NOMO-1 treated with DMSO at 0.1 percent for 48 hours (cell line): ENCODE measurements around the gene C11orf71.

Source experiments
- DNase-seq: peaks from one replicate; lab custom pipeline; 2025; ENCODE audit not compliant: unreplicated experiment; lab: John Stamatoyannopoulos, UW

C11orf71 gene, protein sequence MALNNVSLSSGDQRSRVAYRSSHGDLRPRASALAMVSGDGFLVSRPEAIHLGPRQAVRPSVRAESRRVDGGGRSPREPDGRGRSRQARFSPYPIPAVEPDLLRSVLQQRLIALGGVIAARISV

DNA sequence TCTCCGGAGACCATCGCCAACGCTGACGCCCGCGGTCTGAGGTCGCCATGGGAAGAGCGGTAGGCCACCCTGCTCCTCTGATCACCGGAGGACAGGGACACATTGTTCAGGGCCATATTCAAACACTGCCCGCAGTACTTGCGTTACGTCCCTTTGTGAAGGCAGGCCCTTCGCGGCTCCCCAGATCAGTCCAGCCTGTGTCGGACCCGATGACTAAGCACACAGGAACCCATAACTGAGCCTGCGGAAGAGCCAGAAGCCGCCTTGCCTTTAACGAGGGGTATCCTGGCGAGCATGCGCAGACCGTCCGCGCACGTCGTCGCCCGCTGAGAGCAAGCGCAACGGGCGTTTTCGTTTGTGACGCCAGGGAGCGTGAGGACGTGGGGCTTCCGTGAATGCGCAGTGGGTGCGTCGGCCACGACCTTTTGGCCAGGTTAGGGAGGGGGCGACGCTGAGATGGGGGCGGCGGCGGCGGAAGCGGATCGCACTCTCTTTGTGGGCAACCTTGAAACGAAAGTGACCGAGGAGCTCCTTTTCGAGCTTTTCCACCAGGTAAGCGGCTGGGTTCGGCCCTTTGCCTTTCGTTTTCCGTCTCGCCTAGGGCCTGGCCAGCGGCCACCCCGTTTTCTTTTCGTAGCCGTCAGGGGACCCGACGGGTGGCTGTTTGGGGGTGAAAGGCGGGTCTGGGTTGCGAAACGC is at the start of gene C11orf71, which contains the start of gene RBM7:
TSS of gene C11orf71 (minus strand) at position 296 of the 699 bp plus-strand sequence. CDS start at position 116, 180 bp downstream.
TSS of gene RBM7 (plus strand) at position 451 of the 699 bp plus-strand sequence. CDS start at position 457, 6 bp downstream.
- DNase-seq: peak; percentile 96

DNA sequence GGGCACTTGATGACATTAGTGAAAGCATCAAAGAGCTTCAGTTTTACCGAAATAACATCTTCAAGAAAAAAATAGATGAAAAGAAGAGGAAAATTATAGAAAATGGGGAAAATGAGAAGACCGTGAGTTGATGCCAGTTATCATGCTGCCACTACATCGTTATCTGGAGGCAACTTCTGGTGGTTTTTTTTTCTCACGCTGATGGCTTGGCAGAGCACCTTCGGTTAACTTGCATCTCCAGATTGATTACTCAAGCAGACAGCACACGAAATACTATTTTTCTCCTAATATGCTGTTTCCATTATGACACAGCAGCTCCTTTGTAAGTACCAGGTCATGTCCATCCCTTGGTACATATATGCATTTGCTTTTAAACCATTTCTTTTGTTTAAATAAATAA is 49.5 kb upstream of the C11orf71 start:
- no peak for DNase-seq

DNA sequence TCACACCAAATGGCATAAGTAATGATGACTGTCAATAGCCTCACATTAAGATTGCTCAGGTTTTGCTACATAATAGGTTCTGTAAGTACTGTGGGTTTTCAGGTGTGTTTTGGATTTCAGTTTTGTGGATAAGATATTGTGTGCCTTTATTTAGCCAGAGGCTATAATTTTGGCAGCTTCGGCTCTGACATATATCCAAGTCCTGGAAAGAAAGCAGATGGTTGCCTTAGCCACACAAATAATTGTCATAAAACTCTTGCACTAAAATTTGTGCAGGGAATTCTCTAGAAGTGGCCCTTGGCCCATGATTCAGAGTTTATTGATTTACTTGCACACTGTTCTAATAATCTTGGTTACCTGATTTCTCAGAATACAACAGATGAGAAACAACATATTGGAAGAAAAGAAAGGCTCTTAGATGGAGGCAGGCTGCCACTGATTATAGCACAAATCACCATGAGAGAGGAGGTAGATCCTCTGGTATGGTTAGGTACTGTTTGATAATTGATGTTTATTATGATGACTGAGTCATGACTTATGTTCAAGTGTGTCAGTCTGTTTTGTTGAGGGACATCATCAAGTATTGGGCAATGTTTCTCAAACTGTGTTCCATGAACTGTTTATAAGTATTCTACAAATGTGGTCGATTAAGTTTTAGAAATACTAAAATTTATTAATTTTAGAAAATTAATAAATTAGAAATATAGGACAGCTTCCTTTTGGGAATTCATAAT is 48.6 kb upstream of the C11orf71 start:
- DNase-seq: no peak

DNA sequence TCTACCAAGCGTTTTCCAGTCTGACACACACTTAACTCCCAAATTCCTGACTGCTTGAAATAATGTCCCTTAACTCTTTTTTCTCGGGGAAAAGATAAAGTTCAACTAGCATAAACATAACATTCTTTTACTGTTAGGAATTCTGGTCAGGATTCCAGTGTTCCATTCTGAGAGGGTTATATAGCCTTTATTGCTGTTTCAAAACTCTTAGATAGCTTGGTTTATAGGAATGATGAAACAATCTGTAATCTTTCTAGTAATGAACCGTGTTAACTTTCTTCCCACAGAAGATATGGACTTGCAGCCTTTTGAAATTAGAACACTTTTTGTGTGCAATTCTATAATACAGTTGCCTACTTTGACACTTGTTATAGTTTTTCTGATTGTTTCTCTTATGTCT is 47.6 kb upstream of the C11orf71 start:
- DNase-seq: no peak

DNA sequence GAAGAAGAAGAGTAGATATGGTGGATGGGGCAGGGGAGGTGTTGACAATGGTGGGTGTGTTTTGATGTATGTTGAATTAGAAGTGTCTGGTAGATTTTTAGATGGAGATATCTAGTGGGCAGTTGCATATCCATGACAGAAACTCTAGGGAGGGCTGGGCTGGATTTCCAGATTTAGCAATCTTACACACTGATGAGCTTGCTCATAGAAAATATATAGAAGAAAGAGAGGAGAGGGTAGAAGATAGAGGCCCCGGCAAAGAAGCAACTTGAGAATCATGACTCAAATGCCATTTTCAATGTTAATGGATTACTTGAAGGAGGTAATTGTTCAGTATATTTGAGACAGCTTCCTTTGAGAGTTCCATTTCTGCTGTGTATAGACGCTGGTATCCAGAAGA is 47.1 kb upstream of the C11orf71 start:
- DNase-seq: no peak

DNA sequence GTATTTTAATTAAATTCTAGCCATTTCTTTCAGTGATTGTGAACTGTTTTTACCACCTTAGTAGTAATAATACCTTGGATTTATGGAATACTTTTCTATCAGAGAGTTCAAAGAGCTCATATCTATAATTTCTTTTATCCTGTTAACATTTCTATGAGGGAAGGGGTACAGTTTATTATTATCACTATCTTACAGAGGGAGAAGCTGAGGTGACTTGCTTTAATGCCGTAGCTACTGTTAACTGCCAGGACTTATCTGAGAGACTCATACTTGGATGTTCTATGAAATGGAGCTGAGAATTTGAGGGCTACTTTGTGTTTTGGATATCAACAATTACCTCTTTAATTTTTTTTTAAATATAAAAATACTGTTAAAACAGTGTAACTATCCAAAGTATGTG is 42.2 kb upstream of the C11orf71 start:
- DNase-seq: no peak

DNA sequence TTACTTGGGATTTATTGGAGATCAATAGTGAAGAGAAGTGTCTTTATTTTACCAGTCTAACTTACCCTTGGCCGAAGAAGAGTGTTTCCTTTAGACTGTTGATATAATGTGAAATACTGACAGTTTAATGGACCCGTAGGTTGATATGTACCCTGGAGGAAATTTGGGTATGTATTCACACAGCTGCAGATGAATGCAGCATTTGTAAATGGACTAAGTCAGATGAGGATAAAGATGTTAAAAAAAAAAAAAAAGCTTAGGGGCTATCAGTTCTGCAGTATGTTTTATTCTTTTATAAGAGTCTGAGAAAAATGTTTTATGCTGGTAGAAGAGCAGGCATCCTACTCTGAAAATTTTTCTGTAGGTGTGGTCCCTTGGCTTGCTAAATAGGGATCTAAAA is 41.6 kb upstream of the C11orf71 start:
- no peak for DNase-seq

DNA sequence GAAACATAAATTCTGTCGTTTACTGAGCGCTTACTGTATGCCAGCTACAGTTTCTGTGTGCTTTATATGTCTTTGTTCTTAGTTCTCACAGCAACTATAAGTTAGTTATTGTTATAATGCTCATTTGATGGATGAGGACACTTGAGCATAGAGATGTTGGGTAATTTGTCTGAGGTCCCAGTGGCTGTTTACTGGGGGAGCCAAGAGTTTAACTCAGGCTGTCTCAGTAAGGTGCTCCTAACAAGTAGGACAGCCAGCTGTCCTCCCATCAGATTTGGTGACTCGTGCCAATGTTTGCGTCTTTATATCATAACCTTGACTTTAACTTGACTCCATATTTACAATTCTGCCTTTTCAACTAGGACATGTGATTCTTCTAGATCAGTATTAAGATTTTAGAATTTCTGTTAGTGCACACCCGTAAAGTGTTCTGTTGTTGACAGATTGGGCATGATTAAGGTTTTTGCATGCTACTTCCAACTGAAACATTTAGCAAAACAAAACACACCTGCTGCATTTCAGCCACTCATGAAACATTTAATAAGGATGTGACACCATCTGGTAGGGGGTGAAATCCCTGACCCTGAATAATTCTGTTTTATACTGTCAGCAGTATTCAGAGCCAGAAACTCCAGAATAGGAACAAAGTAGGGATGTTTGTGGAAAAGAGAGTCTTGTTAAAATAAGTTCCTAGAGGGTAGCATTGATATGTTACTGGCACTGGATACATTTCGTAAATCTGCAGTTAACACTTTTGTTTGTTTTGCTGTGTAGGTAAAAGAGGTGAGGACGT is 40.9 kb upstream of the C11orf71 start:
- DNase-seq: no peak

DNA sequence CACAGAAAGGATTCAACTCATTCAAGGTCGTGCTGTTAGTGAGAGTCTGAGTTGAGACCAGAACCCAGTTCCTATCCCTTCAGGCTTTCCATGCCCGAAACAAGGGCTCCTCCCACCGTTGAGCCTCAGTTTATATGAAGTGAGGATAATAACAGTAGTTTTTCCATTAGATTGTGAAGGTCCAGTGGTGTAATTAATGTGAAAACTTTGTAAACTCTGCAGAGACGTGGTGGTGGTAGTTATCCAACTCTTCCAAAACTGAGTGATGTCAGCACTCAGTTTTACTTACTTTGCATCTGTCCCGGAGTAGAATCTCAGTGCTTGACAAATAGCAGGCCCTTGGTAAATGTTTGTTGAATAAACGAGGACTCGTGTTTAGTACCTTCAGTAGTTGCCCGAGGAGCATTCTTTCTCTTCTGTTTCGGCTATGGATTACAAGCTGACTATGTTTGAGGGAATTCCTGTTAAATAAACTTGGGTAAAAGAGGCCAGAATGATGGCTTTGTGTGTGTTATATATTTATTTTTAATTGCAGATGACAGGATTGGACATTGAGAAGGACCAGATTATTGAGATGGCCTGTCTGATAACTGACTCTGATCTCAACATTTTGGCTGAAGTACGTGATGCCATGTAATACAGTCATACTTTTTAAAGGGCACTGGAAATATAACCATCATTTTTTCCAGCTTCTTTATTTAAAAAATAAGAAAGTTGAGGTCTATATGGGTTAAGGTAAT is 40.0 kb upstream of the C11orf71 start:
- DNase-seq: no peak

DNA sequence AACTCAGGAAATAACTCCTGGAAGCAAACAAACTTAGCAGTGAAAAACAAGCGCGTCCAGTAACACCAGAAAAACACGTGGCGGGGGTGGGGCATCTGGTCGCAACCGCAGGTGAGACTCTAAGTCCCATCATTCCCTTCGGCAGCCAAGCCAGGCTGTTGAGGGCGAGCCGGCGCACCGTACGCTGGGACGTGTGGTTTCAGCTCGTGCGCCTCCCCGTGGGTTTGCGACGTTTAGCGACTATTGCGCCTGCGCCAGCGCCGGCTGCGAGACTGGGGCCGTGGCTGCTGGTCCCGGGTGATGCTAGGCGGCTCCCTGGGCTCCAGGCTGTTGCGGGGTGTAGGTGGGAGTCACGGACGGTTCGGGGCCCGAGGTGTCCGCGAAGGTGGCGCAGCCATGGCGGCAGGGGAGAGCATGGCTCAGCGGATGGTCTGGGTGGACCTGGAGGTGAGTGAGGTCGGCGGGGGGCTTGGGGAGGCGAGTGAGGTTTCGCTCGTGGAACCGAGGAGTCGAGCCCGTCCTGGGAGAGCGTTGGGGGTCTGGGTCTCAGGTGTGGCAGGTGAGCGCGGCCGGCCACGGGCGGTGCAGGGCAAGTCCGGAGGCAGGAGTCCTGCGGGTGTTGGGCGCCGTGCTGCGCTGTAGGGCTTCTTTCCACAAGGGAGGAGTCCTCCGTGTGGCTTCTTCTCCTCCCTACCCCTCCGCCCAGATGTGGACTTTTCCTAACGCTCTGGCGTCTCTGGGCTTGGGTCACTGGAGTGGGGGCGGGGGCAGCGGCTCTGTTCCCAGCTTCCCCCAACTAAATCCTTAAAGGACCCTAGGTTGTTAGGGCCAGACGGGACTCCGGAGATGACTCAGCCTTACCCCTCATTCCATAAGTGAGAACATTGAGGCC is 39.2 kb upstream of the C11orf71 start, which contains the start of gene REXO2:
TSS of gene REXO2 (plus strand) at position 239 of the 892 bp plus-strand sequence. CDS start at position 301, 62 bp downstream.
- DNase-seq: peak; percentile 93

DNA sequence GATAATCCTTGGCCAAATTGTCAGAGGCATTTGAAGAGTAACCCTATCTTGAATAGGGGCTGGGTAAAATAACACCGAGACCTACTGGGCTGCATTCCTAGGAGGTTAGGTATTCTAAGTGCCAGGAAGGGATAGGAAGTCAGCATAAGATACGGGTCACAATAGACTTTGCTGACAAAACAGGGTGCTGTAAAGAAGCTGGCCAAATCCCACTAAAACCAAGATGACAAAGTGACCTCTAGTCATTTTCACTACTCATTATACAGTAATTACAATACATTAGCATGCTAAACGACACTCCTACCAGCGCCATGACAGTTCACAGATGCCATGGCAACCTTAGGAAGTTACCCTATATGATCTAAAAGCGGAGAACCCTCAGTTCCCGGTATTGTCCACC is 38.0 kb upstream of the C11orf71 start:
- no peak for DNase-seq

DNA sequence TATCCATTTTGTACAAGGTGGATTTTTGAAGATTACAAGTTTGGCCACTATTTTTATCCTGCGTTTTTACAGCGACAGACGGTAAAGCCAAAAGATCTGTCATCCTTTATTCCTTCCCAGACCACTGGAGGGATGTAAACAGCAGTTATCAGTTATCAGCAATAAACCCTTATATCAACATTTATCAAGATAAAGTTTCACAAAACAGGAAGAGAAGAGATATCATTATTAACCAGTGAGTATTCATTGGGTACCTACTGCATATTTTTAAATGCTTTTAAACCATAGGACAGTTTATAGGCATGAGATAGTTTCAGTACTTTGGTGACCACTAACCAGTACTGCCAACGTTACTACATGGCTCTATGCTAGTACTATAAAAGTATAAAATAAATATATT is 33.1 kb upstream of the C11orf71 start:
- no peak for DNase-seq

DNA sequence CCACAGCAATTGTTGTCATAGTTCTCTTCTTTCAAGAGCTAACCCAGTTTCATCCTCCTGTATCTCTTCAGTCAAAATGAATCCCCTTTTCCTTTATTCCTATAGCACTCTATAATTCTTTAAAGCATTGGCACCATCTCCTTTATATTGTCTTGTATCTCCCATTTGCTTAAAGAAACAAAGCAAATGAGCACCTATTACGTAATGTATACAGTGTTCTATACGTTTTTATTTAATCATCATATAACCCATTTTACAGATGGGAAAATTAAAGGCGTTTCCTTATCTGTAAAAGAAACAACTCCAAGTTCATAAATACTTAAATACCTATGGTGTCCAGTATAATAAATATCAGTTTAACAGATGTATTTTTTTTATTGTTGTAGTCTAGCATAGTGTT is 32.6 kb upstream of the C11orf71 start:
- DNase-seq: no peak

DNA sequence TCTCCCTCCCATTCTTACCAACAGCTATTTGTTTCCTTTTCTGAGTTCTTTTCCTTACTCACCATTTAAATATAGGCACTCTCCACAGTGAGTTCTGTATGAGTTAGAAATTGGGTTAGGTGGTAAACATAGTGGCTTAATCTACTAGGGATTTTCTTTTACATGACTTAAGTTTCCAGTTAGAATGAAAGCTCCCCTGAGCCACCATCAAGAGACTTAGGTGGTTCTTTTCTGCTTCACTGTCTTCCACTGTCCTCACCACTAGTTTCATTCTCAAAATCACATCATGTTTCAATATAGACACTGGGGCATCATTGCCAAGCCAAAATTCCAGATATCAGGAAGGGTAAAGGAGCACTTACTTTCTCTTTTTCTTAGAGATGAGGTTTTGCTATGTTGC is 30.0 kb upstream of the C11orf71 start:
- no peak for DNase-seq

DNA sequence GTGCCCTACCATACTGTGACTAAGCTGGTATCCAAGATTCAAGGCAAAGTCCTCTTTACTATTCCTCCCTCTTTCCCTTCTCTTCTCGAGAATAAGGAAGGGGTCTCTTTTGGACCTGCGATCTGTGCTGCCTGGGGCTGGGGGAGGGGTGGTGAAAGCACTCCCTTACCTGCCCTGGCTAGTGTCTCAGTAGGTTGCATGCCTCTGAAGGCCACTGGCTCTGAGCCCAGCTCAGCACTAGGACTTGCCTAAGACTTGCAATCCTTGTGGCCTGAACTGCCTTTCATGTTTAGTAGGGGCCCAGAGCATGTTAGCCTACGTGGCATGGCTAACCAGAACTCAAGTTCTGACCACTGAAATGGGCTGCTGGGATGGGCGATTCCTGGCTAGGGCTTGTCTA is 26.0 kb upstream of the C11orf71 start:
- DNase-seq: no peak

DNA sequence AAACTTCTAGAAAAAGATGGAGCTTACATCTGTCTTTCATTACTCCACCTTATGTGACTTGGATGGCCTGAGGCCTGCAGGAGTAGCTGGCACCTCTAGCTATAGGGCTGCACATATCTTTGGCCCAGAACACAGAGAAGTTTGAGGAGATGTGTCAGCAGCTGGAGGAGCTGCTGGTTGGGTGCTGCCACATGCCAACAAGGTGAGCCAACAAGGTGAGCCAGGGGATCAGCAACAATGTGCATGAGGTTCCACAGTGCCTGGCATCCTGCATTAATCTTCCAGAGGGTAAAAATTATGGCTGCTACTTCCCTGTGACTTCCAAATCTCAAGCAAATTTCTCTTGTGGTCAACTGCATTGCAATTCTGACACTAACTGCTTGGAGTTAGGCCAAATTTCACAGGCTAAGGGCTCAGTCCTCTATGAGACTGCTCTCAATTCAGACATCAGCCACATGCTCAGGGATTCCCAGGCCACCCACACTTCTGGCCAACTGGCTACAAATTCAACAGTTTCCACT is 16.2 kb upstream of the C11orf71 start:
- no peak for DNase-seq

DNA sequence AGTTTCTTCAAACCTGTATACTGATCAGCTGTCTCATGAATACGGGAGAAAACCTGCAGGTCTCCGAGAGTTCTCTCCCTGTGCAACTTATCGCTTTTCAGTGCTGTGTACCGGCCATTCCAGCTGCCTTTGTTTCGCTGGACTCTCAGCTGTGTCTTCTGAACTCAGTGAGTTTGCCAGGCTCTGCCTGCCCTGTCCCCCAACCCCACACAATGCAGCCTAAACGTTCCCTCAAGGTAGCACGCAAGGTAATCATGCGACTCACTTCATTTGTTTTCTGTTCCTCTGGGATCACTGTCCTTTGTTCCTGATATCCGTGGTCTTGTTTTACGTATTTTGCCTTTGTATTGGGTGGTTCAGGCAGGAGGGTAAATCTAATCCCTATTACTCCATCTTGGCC is 13.6 kb upstream of the C11orf71 start:
- no peak for DNase-seq

DNA sequence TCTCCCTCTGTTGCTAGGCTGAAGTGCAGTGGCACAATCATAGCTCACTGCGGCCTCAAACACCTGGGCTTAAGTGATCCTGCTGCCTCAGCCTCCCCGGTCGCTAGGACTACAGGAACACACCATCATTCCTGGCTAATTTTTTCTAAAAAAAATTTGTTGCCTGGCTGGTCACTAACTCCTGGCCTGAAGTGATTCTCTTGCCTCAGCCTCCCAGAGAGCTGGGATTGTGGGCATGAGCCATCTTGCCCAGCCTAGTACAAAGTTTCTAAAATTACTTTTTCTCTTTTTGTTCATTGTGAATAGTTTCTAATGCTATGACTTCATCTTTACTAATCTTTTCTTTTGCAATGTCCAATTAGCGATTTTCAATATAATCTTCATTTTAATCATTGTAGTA is 12.6 kb upstream of the C11orf71 start:
- no peak for DNase-seq

DNA sequence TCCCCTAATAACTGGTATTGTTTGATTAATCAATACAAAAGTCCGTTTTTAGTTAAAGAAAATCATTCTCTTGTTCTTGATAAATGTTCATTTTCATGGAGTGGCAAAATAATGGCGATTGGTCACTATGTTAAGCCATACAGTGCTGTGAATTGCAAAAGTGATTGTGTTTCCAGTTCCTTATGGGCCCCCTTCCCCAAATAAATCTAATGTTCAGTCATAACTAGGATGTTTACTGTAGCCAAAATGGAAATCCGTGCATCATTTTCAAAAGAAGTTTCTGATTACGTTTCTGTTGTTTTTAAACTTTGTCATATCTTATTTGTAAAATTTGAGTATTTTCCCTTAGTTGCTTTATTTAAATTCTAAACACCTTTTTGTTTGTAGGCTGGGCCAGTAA is 1.0 kb upstream of the C11orf71 start:
- DNase-seq: no peak

DNA sequence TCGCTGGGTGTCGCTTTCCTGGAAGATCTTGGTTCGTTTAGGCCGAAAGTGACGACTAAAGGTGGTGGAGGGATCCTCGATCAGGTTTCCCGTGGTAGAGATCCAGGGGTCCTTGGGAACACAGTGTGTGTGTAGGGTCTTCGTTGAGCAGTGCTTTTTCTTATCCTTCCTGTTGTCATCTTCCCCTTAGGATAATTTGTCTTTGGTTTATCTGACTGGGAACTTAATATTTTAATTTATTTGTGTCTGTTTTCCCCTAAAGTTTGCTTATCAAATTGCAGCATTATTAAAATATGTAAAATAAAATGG is 558 bp upstream of the C11orf71 start:
- no peak for DNase-seq
